Mammary epithelial cell (primary cell): Measurements from ENCODE around the gene KRTAP2-2.

Experiments used
- CTCF ChIP-seq, 2 donors: IDR thresholded peaks in 1 of 2; conservative IDR thresholded peaks in 1 of 2; 2 replicates each; pipeline ENCODE4 v1.5.1; 2011 to 2012; ENCODE audit warnings: inconsistent platforms in 2 of 2, low read length in 2 of 2, mild to moderate bottlenecking in 2 of 2, control low read depth in 1 of 2, low read depth in 1 of 2; ENCODE audit not compliant: insufficient read depth in 1 of 2; ENCODE audit errors: extremely low read depth in 1 of 2
- EZH2 ChIP-seq: IDR thresholded peaks from 2 replicates; pipeline ENCODE4 v1.6.1; 2012; ENCODE audit warnings: low read length, inconsistent platforms, borderline replicate concordance

GRCh38 chr17:41013606-41014005, 41.4 kb downstream of the KRTAP2-2 start:
- TF ChIP-seq CTCF (conservative IDR thresholded peaks at IDR 0.05 in 1 of 2, IDR thresholded peaks at IDR 0.05 in 1 of 2; ENCODE audit: extremely low read depth in 1 of 2, insufficient read depth in 1 of 2, low read depth in 1 of 2, low read length in 2 of 2) = no peak
- TF ChIP-seq EZH2 = no peak
